ENCODE measurements around the gene BLCAP.
"Not testable (repeated sequence)": the region's sequence is repeated elsewhere in the genome, so short reads cannot be mapped to it uniquely, and the experiment has no call there.

Gene BLCAP, protein sequence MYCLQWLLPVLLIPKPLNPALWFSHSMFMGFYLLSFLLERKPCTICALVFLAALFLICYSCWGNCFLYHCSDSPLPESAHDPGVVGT

DNA sequence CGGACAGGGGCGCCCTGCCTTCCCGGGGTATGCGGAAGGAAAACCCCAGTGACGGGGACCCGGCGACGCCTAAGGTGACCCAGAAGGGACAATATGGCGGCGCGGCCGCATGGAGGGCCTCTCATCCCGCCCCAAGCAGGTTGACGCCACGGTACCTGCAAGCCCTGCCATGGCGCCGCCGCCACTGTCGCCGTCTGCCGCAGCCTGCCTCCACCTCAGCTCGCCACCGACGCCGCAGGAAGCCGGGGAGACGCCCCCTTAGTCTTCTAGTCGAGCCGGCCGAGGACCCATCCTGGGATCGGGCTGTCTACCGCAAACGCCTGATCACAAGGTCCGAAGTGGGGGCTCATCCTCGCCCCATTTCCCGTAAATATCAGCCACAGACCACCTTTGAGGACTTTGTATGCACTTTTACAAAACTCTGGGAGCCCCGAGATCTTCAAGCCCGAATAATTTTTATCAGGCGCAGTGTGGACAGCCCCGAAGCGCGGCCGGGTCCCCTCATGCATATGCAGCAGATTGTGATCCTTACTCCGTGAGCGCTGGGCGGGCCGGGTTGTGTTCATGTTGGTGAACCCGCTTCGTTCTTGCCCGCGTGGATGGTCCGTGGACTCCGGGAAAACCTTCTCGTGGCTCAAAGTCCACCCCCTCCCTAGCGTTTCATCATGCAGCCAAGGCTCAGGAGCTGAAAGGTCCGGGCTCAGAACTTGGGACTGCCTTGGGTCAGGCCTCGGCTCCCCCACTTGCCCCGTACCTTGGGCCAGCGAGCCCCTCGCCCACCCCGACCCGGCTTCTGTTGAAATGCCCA lies at the start of gene BLCAP:
TSS of gene BLCAP (minus strand) at position 239 of the 808 bp plus-strand sequence. CDS start 8,702 bp downstream, outside the sequence.
- Histone ChIP-seq H3K27me3 (ENCODE audit: control insufficient read depth, insufficient read depth, low read length) (no peaks in the 10 kb centered on the region), H3K9me3 (ENCODE audit: control insufficient read depth, insufficient read depth, low read length) (no peaks in the 10 kb centered on the region), H3K36me3 (ENCODE audit: control insufficient read depth, insufficient read depth, low read length) (0 out of 2 replicates have a peak, but pooled peaks cover 6% of the 10 kb centered on the region), H3K4me3 (ENCODE audit: low read depth, low read length) (peak within 1 kb of the TSS; percentile 89), H3K4me1 (ENCODE audit: control insufficient read depth, insufficient read depth, low read length) (peaks cover 39% of the 10 kb centered on the region), H3K27ac (ENCODE audit: low read depth, low read length) (peak within 1 kb of the TSS; percentile 98), H3K9ac (ENCODE audit: low read depth, low read length) (peak within 1 kb of the TSS; percentile 94)

DNA sequence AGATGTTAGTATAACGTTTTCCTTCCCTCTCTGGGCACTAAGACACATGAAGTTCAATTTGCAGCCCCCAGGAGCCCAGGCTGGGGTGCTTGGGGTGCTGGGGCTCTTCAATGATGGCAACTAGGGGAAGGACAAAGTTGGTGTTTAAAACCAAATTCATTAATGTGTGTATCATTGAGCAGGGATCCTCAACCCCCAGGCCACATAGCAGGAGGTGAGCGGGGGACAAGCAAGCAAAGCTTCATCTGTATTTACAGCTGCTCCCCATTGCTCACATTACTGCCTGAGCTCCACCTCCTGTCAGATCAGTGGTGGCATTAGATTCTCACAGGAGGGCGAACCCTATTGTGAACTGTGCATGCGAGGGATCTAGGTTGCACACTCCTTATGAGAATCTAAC lies 49.8 kb upstream of the BLCAP start:
- not testable (repeated sequence) for H3K36me3 ChIP-seq (ENCODE audit: control insufficient read depth, insufficient read depth, low read length); H3K27me3 ChIP-seq (ENCODE audit: control insufficient read depth, insufficient read depth, low read length); H3K9ac ChIP-seq (ENCODE audit: low read depth, low read length); H3K9me3 ChIP-seq (ENCODE audit: control insufficient read depth, insufficient read depth, low read length); H3K4me3 ChIP-seq (ENCODE audit: low read depth, low read length); H3K4me1 ChIP-seq (ENCODE audit: control insufficient read depth, insufficient read depth, low read length); H3K27ac ChIP-seq (ENCODE audit: low read depth, low read length)

DNA sequence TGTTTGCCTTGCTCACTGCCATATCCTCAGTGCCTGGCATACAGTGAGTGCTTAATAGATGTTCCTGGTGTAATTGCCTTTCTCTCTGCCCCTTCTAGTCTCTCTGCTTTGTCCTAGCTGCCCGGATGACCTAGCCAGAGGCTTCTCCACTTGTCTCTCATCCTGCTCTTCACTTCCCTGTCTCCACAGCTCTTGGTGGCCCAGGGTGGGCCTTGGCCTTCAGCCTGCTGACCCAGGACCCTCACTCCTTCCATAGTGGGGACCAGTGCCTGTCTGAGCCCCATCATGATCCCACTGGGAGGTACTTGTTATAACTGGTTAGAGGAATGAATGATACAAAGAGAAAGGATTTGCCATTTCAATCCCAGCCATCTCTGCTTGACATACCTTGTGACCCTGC lies 49.2 kb upstream of the BLCAP start:
- Histone ChIP-seq H3K9me3 (ENCODE audit: control insufficient read depth, insufficient read depth, low read length) (no peaks in the 10 kb centered on the region), H3K9ac (ENCODE audit: low read depth, low read length) (no peak overlapping the region), H3K27ac (ENCODE audit: low read depth, low read length) (no peak overlapping the region), H3K4me3 (ENCODE audit: low read depth, low read length) (no peak overlapping the region), H3K27me3 (ENCODE audit: control insufficient read depth, insufficient read depth, low read length) (no peaks in the 10 kb centered on the region), H3K4me1 (ENCODE audit: control insufficient read depth, insufficient read depth, low read length) (no peaks in the 10 kb centered on the region), H3K36me3 (ENCODE audit: control insufficient read depth, insufficient read depth, low read length) (no peaks in the 10 kb centered on the region)

DNA sequence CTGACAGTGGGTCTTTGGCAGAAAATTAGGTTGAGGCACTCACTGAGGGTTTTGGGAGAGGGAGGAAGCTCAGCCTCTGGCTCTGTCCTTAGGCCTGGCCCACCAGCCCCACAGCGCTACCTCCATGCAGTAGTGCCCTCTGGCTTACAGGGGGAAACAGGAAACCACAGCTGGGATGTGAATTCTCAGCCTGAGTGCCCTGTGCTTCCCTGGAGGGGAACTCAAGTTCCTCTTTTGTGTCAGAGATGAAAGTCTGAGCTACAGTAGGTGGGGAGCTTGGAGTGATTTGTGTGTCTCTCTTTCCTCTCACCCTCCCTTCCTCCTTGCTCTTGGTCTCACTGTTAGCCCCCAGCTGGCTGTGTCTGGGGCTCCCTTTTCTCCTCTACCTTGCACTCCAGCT lies 48.2 kb upstream of the BLCAP start:
- H3K27ac ChIP-seq (ENCODE audit: low read depth, low read length), result no peak overlapping the region
- no peak overlapping the region for H3K9ac ChIP-seq (ENCODE audit: low read depth, low read length)
- no peaks in the 10 kb centered on the region for H3K27me3 ChIP-seq (ENCODE audit: control insufficient read depth, insufficient read depth, low read length)
- H3K4me3 ChIP-seq (ENCODE audit: low read depth, low read length), result no peak overlapping the region
- H3K9me3 ChIP-seq (ENCODE audit: control insufficient read depth, insufficient read depth, low read length), result no peaks in the 10 kb centered on the region
- no peaks in the 10 kb centered on the region for H3K36me3 ChIP-seq (ENCODE audit: control insufficient read depth, insufficient read depth, low read length)
- no peaks in the 10 kb centered on the region for H3K4me1 ChIP-seq (ENCODE audit: control insufficient read depth, insufficient read depth, low read length)

DNA sequence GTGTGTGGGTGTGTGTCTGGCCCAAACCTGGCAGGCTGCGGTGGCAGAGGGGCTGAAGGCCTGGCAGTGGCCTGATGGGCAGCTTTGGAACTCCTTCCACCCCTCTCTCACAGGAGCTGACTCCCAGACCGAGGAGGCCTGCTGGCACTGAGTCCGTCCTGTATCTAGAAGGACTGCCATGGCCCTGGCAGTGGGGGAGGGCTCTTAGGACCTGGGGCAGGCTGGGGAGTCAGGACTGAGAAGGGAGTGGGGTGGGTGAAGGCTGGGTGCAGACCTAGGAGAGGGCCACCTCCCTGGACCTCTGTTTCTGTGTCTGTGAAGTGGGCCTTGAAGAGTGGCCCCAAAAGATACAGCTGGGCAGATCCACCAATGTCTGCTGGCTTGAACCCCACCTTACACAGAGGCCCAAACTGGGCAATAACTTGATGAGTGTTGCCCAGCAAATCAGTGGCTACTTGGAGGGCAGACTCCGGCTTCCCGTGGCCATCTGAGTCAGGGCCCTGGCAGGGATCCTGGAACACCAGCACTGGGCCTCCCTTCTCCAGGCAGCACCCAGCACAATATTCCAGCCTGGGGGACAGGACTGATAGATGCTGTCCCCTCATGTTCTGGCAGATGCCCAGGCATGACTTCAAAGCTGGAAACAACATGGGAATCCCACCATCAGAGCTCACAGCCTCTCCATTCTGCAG lies 46.7 kb upstream of the BLCAP start:
- Histone ChIP-seq H3K27me3 (ENCODE audit: control insufficient read depth, insufficient read depth, low read length) (no peaks in the 10 kb centered on the region), H3K9ac (ENCODE audit: low read depth, low read length) (no peak overlapping the region), H3K9me3 (ENCODE audit: control insufficient read depth, insufficient read depth, low read length) (no peaks in the 10 kb centered on the region), H3K4me3 (ENCODE audit: low read depth, low read length) (no peak overlapping the region), H3K4me1 (ENCODE audit: control insufficient read depth, insufficient read depth, low read length) (no peaks in the 10 kb centered on the region), H3K27ac (ENCODE audit: low read depth, low read length) (no peak overlapping the region), H3K36me3 (ENCODE audit: control insufficient read depth, insufficient read depth, low read length) (no peaks in the 10 kb centered on the region)

DNA sequence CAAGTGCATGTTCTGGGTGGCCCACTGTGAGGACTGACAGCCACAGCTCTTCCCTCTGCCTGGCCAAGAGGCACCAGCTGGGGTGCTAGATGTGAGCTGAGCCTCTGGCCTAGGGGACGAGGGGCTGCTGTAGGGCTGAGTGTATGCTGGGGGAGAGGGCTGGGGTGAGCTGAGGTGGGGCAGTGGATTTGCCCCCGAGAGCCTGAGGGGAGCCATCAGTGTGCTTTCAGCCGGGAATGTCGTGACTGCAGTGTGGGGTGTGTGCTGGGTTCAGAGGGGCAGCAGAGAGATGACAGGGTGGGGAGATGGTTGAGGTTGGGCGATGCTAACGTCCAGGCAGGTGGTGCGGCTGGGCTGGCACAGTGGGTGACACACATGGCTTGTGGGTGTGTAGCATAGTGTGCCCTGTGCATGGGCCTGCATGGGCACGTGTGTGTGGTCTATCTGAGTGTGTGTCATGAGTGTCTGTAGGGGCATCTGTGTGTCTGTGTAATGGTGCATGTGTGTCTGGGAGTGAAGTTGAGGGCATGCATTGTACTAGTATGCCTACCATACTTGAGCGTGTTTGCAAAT lies 46.0 kb upstream of the BLCAP start:
- Histone ChIP-seq H3K9me3 (ENCODE audit: control insufficient read depth, insufficient read depth, low read length) (no peaks in the 10 kb centered on the region), H3K9ac (ENCODE audit: low read depth, low read length) (no peak overlapping the region), H3K27ac (ENCODE audit: low read depth, low read length) (no peak overlapping the region), H3K27me3 (ENCODE audit: control insufficient read depth, insufficient read depth, low read length) (no peaks in the 10 kb centered on the region), H3K4me3 (ENCODE audit: low read depth, low read length) (no peak overlapping the region), H3K4me1 (ENCODE audit: control insufficient read depth, insufficient read depth, low read length) (no peaks in the 10 kb centered on the region), H3K36me3 (ENCODE audit: control insufficient read depth, insufficient read depth, low read length) (no peaks in the 10 kb centered on the region)

DNA sequence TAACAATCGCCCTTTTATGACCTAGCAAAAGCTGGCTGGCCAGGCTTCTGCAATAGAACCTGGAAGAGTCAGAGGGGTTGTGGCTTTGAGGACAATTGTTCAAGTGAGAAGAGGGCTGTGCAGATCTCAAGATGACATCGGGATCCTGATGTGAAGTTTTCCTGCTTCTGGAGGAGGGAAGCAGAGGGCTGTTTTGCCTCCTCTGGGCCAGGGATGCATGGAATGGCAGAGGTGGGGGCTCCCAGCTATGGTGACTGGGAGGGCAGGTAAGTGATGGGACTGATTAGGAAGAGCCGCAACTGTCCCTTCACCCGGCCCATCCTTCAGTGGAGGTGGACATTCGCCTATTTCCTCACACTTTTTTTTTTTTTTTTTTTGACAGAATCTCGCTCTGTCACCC lies 43.4 kb upstream of the BLCAP start:
- Histone ChIP-seq H3K4me3 (ENCODE audit: low read depth, low read length) (no peak overlapping the region), H3K9ac (ENCODE audit: low read depth, low read length) (no peak overlapping the region), H3K27ac (ENCODE audit: low read depth, low read length) (no peak overlapping the region), H3K27me3 (ENCODE audit: control insufficient read depth, insufficient read depth, low read length) (0 out of 2 replicates have a peak, but pooled peaks cover 5% of the 10 kb centered on the region), H3K9me3 (ENCODE audit: control insufficient read depth, insufficient read depth, low read length) (no peaks in the 10 kb centered on the region), H3K4me1 (ENCODE audit: control insufficient read depth, insufficient read depth, low read length) (peaks cover 17% of the 10 kb centered on the region), H3K36me3 (ENCODE audit: control insufficient read depth, insufficient read depth, low read length) (no peaks in the 10 kb centered on the region)

DNA sequence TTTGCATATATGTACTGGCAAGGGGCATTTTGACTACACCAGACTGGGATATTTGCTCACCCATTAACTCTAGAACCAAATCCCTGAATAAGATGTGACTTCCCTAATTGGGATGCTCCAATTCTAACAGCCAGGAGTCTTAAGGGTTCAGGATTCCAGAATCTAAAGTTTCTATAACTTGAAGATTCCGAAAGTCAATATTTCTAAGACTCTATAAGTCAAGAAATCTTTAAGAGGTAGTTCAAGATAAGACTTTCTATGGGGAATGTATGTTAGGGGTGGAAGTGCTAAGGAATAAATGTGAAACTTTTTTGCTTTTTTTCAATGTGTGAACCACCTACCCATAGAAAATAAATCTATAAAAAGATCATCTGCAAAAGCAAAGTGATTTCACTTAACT lies 42.7 kb upstream of the BLCAP start:
- peaks cover 17% of the 10 kb centered on the region for H3K4me1 ChIP-seq (ENCODE audit: control insufficient read depth, insufficient read depth, low read length)
- 0 out of 2 replicates have a peak, but pooled peaks cover 5% of the 10 kb centered on the region for H3K27me3 ChIP-seq (ENCODE audit: control insufficient read depth, insufficient read depth, low read length)
- H3K27ac ChIP-seq (ENCODE audit: low read depth, low read length), result no peak overlapping the region
- no peak overlapping the region for H3K9ac ChIP-seq (ENCODE audit: low read depth, low read length)
- H3K9me3 ChIP-seq (ENCODE audit: control insufficient read depth, insufficient read depth, low read length), result no peaks in the 10 kb centered on the region
- no peak overlapping the region for H3K4me3 ChIP-seq (ENCODE audit: low read depth, low read length)
- no peaks in the 10 kb centered on the region for H3K36me3 ChIP-seq (ENCODE audit: control insufficient read depth, insufficient read depth, low read length)

DNA sequence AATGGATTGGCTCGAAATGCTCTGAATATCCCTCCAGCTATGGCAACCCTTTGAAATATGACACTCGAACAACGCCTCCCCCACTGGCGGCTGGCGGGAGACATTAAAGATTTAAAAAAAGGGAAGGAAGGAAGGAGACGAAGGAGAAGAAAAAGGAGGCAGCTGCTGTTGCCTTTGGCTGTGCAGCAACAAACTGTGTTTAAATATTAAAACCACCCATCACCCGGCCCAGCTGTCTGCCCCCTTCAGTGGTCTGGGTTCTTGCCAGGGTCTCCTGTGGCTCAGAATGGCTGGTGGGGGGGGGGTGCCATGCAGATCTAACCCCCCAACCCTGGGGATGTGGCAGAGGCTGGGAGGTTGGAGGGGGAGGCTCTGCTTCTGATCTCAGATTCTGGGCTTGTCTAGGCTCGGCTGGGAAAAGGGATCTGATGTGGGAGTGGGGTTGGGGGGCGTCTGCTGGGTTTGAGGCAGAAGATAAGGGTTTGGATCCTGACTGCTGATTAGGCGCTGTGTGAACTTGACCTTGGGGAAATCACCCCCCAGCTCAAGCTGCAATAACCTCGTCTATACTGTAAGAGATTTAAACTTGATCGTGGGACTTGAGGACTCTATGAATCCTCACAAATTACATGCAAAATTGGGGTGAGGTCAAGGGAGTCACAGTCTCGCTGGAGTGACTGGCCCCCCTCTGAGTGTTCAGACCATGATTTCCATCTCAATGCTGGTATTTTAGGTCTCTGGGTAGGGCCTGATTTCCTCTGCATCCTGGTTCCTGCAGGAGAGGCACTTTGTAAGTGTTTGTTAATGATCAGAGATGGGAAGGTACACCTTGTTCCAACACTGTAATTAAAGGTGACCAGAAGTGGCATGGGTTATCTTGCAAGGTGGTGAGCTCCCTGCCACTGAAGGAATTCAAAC lies 40.3 kb upstream of the BLCAP start:
- H3K9ac ChIP-seq (ENCODE audit: low read depth, low read length), result no peak overlapping the region
- no peaks in the 10 kb centered on the region for H3K36me3 ChIP-seq (ENCODE audit: control insufficient read depth, insufficient read depth, low read length)
- H3K9me3 ChIP-seq (ENCODE audit: control insufficient read depth, insufficient read depth, low read length), result no peaks in the 10 kb centered on the region
- peaks cover 11% of the 10 kb centered on the region; the same call in 1 of the 2 replicates for H3K27me3 ChIP-seq (ENCODE audit: control insufficient read depth, insufficient read depth, low read length)
- H3K4me1 ChIP-seq (ENCODE audit: control insufficient read depth, insufficient read depth, low read length), result peaks cover 17% of the 10 kb centered on the region
- peak overlapping the region; percentile 47 for H3K4me3 ChIP-seq (ENCODE audit: low read depth, low read length)
- H3K27ac ChIP-seq (ENCODE audit: low read depth, low read length), result peak overlapping the region; percentile 50

DNA sequence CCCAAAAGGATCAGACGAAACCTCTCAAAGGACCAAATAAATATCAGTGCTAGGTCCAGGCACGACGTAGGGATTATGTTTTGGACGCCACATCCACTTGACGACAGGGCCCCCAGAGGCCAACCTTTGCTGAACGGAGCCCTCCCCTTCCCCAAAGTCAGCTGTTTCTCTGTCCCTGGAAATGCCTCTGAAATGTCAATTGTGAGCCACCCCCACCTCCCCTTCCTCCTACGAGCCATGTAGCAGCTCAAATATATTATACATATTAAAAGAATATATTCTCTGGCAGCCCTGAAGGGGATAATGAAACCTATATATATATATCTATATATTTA lies 39.6 kb upstream of the BLCAP start:
- H3K27ac ChIP-seq (ENCODE audit: low read depth, low read length), result no peak overlapping the region

More for the DNA sequence above, 39.6 kb upstream of the BLCAP start:
- Histone ChIP-seq H3K4me1 (ENCODE audit: control insufficient read depth, insufficient read depth, low read length) (peaks cover 17% of the 10 kb centered on the region), H3K9me3 (ENCODE audit: control insufficient read depth, insufficient read depth, low read length) (no peaks in the 10 kb centered on the region), H3K4me3 (ENCODE audit: low read depth, low read length) (no peak overlapping the region), H3K9ac (ENCODE audit: low read depth, low read length) (no peak overlapping the region), H3K36me3 (ENCODE audit: control insufficient read depth, insufficient read depth, low read length) (no peaks in the 10 kb centered on the region), H3K27me3 (ENCODE audit: control insufficient read depth, insufficient read depth, low read length) (peaks cover 11% of the 10 kb centered on the region; the same call in 1 of the 2 replicates)

Measured in HUES48 (cell line).